PC-3 (cell line): ENCODE measurements around the gene CACNA1C.

ENCODE experiments used
- EZH2 ChIP-seq: fragments of 300-600 bp; sonication (generic); IDR thresholded peaks from one replicate; pipeline ENCODE4 v1.6.1; 2017; ENCODE audit warnings: antibody characterized with exemption, mild to moderate bottlenecking, low read length; ENCODE audit not compliant: unreplicated experiment
- EZH2phosphoT487 ChIP-seq: fragments of 300-600 bp; sonication (generic); IDR thresholded peaks from 2 replicates; pipeline ENCODE4 v1.6.1; 2018; ENCODE audit warnings: mild to moderate bottlenecking, antibody characterized with exemption, low read length, borderline replicate concordance
- TF ChIP-seq, protein P1 (sequence below): fragments of 300-600 bp; sonication (generic); conservative IDR thresholded peaks from 2 replicates; pipeline ENCODE4 v1.5.1; 2017; ENCODE audit warnings: antibody characterized with exemption, low read depth, mild to moderate bottlenecking, low read length

DNA sequence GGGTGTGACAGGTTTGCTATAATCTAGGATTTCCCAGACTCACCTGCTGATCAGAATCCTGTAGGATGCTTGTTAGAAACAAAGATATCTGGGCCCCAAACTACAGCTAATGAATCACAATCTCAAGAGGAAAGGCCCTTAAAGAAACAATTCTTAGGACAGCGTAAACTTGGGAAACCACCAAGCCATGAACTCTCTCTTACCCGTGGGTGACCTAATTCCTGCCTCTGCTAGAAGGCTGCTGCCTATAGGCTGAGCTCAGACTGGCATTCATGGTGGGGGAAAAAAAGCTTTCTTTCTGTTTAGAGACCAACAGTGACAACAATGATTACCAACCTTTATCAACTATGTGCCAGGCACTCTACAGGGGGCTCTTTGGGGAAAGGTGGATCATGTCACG, 528.0 kb downstream of the CACNA1C start:
- TF ChIP-seq EZH2, result no peak
- TF ChIP-seq, protein P1, sequence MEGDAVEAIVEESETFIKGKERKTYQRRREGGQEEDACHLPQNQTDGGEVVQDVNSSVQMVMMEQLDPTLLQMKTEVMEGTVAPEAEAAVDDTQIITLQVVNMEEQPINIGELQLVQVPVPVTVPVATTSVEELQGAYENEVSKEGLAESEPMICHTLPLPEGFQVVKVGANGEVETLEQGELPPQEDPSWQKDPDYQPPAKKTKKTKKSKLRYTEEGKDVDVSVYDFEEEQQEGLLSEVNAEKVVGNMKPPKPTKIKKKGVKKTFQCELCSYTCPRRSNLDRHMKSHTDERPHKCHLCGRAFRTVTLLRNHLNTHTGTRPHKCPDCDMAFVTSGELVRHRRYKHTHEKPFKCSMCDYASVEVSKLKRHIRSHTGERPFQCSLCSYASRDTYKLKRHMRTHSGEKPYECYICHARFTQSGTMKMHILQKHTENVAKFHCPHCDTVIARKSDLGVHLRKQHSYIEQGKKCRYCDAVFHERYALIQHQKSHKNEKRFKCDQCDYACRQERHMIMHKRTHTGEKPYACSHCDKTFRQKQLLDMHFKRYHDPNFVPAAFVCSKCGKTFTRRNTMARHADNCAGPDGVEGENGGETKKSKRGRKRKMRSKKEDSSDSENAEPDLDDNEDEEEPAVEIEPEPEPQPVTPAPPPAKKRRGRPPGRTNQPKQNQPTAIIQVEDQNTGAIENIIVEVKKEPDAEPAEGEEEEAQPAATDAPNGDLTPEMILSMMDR, result no peak
- no peak for TF ChIP-seq EZH2phosphoT487
